Left forelimb (tissue), 1 donor: Measurements from ENCODE around the gene AHRR.

Source experiments
- DNase-seq: peaks from one replicate; pipeline ENCODE4 v3.0.0-alpha.2; 2018; ENCODE audit warnings: low spot score

The AHRR gene

GRCh38 chr5:429453-430188, 108.1 kb downstream of the AHRR start:
- peak; percentile 82 for DNase-seq

GRCh38 chr5:430214-430925, 108.9 kb downstream of the AHRR start:
- no peak for DNase-seq

- no peak for DNase-seq
Measured at GRCh38 chr5:431001-431710, 109.6 kb downstream of the AHRR start.

- DNase-seq = no peak
Measured at GRCh38 chr5:431711-432050, 110.2 kb downstream of the AHRR start.

GRCh38 chr5:432201-432927, 110.8 kb downstream of the AHRR start:
- no peak for DNase-seq

GRCh38 chr5:432928-433791, 111.6 kb downstream of the AHRR start:
- no peak for DNase-seq

GRCh38 chr5:433836-434235, 112.3 kb downstream of the AHRR start:
- DNase-seq = no peak

- no peak for DNase-seq
Measured at GRCh38 chr5:434443-435146, 113.1 kb downstream of the AHRR start.

- DNase-seq = no peak
Measured at GRCh38 chr5:435156-435790, 113.8 kb downstream of the AHRR start.

- DNase-seq = no peak
Measured at GRCh38 chr5:435961-436640, 114.6 kb downstream of the AHRR start.

- DNase-seq = no peak
Measured at GRCh38 chr5:436641-436975, 115.1 kb downstream of the AHRR start.

GRCh38 chr5:437281-437771, 115.8 kb downstream of the AHRR start:
- DNase-seq = no peak

- no peak for DNase-seq
Measured at GRCh38 chr5:438481-438981, 117.0 kb downstream of the AHRR start.

- no peak for DNase-seq
Measured at GRCh38 chr5:439181-439580, 117.7 kb downstream of the AHRR start.

GRCh38 chr5:439636-440035, 118.1 kb downstream of the AHRR start:
- no peak for DNase-seq

- DNase-seq = no peak
Measured at GRCh38 chr5:440401-441201, 119.1 kb downstream of the AHRR start.

GRCh38 chr5:441996-442334, 120.5 kb downstream of the AHRR start:
- no peak for DNase-seq

- peak; percentile 90 for DNase-seq
Measured at GRCh38 chr5:442335-443238, 121.1 kb downstream of the AHRR start, which contains the start of gene EXOC3. EXOC3 (plus strand) TSS chr5:443176; CDS start chr5:446206, 3,030 bp downstream.
